ENCODE data around the gene NR2F1-AS1. TPM values are rescaled to one million over a fixed set of nuclear protein-coding genes. Genes with fewer than 3 reads are reported as not detected.
"Not testable (repeated sequence)": the region's sequence is repeated elsewhere in the genome, so short reads cannot be mapped to it uniquely, and the experiment has no call there.

NR2F1-AS1 gene
- total RNA-seq, 1 experiment from 2014 or later, result 10.5 TPM

DNA sequence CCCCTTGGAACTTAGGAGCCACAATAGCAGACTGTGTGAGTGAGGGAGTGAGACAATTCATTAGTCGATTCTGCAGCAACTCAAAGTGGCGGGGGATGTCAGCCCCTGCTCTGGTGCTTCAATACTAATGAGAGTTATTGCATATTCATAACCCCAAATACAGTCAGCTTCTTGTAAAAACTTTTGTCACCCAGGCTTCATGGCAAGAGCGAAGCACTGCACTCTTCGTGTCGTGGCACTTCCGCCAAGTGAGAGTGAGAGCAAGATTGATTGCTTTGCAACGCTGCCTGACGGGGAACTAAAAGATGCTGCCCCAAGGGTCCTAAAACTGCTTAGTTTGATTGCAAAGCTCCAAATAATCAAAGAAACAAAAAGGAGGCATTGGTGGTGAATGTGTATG lies 150.9 kb downstream of the NR2F1-AS1 start:
- no peak for DNase-seq (ENCODE audit: low read depth)

DNA sequence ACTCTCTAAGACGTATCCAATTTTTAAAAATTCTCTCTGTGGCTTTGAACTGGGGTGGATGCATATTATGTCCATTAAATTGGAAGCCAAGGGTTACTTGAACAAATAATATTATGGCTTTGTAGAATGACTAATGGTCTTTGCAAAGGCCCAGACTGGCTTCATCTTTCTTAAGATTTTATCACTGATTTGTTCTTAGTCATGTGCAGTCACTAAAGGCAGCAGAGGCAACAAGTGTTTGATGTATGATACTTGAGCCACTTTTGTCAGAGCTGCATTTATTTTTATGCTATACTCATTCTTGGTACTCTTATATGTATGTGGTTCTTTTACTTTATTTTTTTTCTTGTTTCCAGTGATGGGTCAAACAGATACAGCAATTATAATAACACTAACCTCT lies 152.2 kb downstream of the NR2F1-AS1 start:
- DNase-seq (ENCODE audit: low read depth), result no peak

DNA sequence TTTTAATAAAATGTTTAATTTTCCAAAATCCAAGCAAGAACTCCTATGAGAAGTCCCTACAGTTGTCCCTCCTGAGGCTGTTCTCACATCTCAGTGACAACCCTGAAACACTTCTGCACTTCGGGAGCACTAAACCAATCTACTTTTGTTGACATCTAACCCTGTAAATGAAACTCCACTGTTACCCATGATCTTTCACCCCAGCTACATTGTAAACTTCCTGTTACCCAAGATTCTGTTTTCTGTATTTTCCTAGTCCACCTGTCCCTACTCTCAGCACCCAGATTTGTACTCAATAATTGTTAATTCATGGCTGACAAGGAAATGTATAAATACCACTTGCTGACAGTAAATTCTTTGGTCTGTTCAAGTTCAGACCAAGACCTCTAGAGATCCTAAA lies 153.7 kb downstream of the NR2F1-AS1 start:
- no peak for DNase-seq (ENCODE audit: low read depth)

DNA sequence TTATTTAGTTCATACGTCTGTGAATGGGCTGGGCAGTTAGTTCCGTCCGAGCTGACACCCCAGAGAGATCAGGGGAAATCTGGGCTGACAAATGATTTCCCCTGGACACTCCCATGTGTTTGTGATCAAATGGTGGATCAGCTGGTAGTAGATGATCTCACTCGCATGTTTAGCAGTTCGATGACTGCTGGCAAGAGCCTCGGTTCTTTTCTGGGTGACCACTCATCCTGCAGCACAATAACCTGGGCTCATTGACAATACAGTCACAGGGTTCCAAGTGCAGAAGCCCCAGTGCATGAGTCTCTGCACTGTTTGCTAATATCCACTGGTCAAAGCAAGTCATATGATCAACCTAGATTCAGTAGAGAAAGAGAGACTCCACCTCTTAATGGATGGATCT lies 155.9 kb downstream of the NR2F1-AS1 start:
- no peak for DNase-seq (ENCODE audit: low read depth)

DNA sequence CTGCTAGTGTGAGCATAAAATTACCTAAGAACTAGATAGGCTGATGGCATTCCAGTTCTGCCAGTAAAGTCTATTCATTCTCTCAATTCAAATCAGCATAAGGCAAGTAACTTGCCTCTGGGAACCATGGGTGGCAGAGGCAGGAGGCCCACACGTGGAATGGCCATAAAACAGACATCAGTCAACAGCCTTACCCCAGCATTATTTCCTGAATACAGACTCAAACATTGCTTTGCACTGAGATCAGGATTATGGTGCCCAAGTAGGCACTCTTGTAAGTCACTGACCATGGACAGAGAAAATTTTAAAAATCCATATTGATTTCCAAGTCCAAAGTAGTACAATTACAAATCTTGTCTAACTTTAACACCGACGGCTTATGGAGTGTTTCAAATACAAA lies 157.7 kb downstream of the NR2F1-AS1 start:
- DNase-seq (ENCODE audit: low read depth), result no peak

DNA sequence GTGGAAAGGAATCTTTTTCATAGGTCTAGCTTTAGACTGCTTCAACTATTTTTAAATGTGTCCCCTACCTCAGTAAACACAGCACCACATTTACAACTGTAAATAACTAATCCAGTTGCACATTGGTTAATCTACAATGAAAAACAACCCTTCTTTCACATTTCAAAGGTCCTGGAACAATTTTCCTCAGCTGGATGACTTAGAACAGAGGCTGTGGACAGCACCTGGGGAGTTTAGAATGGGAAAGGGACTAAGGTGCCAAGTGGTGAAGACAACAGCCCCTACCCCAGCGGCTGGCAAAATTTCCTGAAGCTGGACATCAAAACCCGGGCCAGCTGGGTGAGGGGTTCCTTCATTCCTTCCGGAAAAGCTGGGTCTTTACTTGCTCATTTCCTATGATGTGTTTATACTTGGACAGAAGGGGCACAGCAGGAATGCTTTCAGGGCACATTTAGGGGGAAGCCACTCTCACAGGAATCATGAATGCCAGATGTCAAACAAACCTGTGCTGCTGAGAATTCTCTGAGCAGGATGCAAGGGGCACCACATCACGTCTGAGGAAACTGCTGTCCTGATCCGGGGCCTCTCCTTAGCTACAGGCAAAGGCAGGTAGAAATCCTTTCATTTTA lies 158.3 kb downstream of the NR2F1-AS1 start:
- no peak for DNase-seq (ENCODE audit: low read depth)

DNA sequence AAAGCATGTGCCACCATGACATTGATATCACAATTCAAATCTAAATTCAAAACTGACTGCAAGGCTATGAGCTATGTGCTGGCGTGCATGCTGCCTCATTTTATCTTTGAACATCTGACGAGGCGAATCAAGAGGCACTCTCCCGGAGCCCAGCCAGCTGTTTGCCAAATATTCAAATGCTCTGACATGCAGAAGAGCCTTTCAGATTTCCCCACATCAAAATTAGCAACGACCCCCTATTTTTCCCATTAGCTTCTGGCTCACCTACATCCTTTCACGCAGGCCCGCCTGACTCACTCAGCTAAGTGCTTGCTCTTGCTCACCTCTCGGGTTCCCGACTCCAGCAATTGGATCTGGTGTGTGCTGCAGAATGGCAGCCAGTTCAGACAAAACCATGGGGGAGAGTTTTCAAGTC lies 159.0 kb downstream of the NR2F1-AS1 start:
- peak; percentile 37 for DNase-seq (ENCODE audit: low read depth)

DNA sequence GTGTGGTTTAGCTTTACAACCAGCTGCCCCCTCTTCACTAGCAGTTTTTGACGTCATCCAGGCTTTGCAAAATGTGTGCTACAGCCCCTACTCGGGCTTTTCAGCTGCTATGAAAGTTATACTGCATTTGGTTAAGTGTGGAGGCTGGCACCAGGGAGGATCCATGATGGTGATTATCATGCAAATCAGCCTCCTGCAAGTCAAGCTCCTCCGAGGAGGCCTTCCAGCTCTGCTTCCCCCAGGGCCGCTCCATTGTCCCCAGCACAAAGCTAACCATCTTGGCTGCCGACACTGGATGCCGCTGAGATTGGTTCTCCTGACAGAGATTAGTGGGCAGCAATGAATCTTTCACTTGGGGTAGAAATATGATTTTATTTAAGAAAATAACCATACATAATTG lies 159.6 kb downstream of the NR2F1-AS1 start:
- no peak for DNase-seq (ENCODE audit: low read depth)

DNA sequence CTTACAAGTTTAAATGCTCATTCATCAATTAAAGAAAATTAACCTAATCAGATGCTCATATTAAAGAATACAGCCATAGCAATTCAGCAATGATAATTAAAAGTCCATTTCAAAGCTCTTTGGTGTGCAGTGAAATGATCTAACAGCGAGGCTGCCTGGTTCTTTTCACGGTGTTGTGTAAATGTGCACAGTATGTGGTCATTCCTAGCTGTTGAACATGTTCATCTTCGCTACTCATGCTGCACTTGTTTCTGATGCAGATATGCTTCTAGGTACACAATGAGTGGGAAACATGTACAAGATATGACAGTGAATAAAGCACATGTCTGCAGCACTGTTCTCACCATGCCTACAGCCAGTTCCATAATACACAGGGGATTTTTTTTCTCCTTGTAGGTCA lies 163.5 kb downstream of the NR2F1-AS1 start:
- no peak for DNase-seq (ENCODE audit: low read depth)

DNA sequence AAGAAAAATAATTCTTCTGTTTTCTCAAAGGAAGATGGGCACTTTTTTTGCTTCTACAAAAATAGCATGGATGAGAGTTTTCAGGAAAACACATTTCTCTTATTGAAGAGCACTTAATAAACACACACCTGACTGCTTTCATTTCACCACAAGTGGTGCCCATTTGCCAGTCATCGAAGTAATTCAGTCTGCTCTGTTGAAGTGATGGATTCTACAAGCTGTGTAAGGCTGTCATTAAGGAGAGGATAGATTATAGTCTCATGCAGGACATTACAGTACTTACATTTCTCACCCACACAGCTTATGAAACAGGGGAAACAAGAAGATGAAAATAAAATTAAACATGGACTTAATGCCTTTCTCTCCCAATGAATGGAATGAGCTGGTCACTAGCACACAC lies 165.2 kb downstream of the NR2F1-AS1 start:
- DNase-seq (ENCODE audit: low read depth), result no peak

DNA sequence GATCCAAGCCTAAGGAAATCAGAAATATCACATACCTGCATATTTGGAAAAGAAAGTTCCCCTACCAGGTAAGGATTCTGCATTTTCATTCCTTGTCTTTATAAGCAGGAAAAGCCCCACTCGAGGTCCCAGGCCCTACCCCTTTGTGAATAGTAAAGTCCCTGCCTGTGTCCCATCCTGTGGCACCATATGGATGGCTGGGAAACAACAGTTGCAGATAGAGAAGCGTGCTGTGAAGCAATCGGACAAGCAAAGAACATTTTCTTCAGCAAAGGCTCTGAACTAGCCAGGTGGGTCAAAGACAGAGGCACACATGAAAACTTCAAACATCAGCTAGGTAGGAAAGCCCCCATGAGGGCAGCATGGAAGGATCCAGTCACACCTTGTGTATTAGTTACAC lies 169.3 kb downstream of the NR2F1-AS1 start:
- no peak for DNase-seq (ENCODE audit: low read depth)

DNA sequence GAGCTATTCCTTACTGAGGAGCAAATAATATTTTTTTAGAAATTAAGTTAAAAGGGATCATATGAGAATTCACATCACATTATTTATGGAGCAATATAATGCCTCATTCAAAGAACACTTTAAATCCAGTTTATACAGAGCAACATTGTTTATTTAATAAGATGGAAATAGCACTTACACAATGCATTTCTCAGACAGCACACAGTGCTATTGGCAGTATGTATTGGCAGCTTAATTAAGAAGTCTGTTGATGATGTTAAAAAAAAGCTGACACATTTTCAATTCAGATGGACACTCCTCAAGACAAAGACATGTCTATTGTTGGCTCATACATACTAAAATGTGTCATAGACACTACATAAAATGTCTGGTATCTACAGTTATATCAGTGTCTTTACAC lies 171.3 kb downstream of the NR2F1-AS1 start:
- no peak for DNase-seq (ENCODE audit: low read depth)

DNA sequence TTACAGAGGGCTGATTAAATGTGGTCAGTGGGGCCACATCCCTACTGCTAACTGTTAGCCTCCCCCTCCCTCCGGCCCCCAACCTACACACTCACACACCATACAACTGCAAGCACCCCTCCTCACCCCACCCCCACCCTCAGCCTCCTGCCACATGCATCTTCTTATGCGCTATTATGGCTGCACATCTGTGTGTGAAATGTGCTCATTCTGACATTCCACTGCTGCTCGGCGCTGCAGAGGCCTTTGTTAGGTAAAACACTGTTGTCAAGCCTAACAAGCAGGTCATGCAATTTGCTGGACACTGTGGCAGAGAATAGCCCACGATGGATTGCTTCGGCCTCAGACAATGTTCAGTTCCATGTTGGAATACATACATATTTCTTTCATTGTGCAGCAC lies 173.6 kb downstream of the NR2F1-AS1 start:
- DNase-seq (ENCODE audit: low read depth), result no peak

DNA sequence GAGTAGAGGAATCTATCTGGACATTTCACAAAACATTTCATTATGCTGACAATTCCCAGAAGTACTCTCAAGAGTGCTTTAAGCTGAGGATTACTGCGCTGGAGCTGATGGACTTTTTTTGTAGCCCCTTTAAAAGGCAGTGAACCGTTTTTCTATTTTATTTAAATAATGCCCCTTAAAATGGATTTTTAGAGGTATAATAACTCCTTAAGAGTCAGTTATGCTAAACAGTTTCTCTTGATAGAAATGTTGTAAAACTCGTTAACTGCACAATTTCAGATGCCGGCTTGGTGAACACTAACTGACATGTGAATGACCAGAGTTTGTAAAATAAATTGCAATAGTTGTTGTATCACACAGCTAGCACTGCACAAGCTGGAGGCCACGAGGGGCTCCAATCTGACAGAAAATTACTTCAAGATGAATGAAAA lies 174.0 kb downstream of the NR2F1-AS1 start:
- no peak for DNase-seq (ENCODE audit: low read depth)

DNA sequence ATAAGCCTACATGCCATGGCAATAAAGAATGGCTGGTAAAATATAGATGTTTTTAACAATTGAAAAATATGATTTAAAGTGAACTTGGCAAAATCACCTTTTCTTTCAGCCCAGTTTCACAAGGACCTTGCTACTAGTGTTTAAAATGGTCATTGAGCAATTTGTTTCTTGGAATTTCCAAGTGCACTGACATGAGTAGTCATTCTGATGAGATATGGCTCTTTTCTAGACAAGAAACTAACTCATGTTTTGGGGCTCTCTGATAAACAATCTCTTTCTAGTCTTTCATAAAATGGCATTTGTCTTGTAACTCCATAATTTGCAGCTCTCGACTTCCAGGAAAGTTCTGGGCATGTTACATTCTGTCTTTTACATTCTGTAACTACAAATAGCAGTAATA lies 176.8 kb downstream of the NR2F1-AS1 start:
- no peak for DNase-seq (ENCODE audit: low read depth)

DNA sequence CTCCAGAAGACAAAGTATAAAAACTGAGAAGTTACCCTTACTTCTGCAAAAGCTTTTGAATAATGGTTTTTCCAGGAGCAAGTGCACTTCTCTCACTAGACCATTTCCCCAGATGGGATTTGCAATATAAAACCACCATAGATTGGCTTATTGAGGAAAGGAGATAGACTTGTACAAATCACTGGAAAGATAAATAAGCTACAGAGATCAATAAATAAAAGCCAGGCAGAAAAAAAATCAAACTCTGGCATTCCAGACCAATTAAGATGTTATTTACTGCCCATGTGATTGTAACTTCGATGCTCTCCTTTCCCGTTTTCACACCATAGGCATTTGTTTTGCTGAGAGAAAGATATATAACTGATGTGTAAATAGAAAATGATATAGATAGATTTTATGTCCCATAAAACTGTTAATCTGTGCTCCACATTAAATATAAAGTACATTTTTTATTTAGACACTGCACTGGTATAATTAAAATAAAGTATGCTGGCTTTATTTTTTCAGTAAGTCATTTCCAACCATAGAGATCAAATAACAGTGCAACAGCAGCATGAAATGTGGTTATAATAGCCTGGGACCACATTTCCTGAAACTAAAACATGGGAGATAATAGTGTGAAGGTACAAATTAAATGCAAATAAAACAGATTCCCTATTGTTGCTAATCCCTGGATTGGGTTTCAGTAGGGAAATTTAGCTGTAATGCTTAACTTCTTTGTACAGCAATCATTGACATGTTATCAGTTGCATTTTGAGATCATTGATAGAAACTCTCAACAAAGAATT lies 177.7 kb downstream of the NR2F1-AS1 start:
- no peak for DNase-seq (ENCODE audit: low read depth)

DNA sequence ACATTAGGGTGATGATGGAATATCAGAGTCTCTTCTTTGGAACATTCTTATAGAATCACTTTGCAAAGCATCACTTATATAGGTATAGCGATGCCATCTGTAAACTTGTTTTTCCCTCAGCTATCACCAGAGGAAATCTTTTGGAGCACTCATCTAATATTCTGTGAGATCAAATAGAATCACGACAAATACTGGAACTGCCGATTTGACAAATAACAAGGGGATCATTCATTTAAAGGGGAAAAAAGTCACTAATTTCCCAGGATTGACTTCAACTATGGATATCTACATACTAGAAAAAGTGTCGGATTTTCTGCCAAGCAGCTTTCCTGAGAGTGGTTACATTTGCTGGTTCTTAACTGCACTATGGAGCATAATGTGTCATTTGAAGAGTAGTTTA lies 178.6 kb downstream of the NR2F1-AS1 start:
- no peak for DNase-seq (ENCODE audit: low read depth)

DNA sequence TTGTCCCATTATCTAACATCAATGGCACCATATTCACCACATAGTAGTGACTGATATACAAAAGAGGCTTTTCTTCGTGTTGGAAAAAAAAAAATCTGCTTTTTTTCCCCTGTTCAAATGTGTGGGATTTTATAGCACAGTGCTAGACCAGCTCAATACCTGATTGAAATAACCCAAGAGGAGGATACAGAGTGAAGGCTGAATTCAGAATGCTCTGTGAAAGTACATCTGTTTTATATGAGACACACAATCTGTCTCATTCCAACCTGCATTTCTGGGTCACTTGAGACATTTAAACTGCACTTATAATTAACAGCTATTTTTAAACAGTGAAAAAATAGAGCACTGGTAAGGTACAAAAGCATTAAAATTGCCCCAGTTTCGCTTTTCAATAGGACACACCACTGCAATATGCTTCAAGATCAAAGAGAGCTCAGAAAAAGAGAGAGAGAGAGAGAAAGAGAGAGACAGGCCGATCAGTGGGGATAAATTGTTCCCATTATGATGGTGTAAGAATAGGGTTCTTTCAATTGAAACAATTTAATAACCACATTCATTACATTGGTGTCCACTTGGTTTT lies 179.3 kb downstream of the NR2F1-AS1 start:
- DNase-seq (ENCODE audit: low read depth), result no peak

DNA sequence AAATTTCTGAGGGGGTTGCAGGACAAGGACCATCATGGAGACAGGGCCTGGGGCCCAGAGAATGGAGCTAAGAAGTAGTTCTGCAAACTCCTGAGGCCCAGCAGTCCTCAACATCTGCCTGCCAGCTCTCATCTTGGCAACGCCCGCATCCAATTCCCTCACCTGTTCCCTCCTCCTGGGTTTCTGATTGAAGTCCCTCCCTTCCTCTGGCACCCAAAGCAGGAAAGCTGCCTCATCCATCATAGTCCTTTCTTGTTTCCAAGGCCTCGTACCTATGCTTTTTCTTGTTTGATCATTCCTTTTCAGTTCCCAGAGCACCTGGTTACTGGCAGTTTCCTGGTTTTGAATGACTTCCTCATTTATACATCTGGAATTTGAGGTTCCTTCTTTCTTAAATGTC lies 181.3 kb downstream of the NR2F1-AS1 start:
- DNase-seq (ENCODE audit: low read depth), result no peak

DNA sequence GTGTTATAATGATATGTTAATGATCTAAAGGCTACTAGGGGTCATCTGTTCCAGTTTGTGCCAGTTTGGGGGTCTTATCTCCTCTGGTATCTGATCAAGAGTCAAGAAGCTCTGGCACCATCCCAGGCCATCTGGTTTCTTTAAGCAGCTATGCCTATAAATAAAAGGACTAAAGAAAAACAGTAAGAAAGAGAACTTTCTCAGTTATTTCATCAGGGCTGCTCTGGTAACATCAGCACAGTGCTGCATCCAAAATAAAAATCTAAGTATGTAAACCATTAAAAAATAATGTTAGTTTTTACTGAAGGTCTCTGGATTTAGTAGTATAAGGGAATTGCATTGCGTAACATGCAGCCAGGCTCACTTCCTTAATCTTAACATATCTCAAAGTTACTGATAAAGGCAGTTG lies 185.0 kb downstream of the NR2F1-AS1 start:
- no peak for DNase-seq (ENCODE audit: low read depth)

DNA sequence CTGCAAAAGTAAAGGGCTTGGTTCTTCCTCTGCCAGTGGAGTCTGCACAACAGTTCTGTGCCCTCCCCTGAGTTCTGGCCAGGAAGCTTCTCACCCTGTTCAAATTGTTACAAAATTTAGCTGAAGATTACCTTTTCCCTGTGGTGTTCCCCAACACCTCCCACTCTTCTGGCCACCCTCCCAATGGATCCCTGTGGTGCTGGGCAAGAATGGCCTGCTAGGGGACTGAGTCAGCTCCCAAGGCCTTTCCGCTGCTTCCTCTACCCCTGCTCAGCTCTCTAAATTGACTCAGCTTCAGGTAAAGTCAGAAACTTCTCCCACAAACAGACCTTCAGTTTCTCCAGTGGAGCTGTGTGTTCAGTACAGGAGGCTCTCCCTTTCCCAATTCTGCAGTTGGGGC lies 186.0 kb downstream of the NR2F1-AS1 start:
- peak; percentile 14 for DNase-seq (ENCODE audit: low read depth)

DNA sequence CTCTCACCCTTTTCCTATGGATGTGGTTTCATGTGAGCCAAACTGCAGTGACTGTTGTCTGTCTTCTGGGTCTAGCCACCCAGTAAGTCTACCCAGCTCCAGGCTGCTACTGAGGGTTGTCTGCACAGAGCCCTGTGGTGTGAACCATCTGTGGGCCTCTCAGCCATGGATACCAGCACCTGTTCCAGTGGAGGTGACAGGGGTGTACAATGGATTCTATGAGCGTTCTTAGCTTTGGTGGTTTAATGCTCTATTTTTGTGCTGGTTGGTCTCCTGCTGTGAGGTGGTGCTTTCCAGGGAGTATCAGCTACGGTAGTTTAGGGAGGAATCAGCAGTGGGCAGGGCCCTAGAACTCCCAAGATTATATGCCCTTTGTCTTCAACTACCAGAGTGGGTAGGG lies 186.7 kb downstream of the NR2F1-AS1 start:
- DNase-seq (ENCODE audit: low read depth), result no peak

DNA sequence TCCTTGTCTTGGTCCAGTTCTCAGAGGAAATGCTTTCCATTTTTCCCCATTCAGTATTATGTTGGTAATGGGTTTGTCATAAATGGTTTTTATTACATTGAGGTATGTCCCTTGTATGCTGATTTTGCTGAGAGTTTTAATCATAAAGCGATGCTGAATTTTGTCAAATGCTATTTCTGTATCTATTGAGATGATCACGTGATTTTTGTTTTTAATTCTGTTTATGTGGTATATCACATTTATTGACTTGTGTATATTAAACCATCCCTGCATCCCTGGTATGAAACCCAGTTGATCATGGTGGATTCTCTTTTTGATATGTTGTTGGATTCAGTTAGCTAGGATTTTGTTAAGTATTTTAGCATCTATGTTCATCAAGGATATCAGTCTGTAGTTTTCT lies 189.8 kb downstream of the NR2F1-AS1 start:
- not testable (repeated sequence) for DNase-seq (ENCODE audit: low read depth)

Measured in Daoy (cell line).